Measurements from ENCODE around the gene SCRN2.

- TF ChIP-seq POLR2A (IDR thresholded peaks at IDR 0.05) (no peak), CTCF (IDR thresholded peaks at IDR 0.05) (no peak)
These were observed 6.3 kb downstream of the SCRN2 start for GRCh38 chr17:47834756-47835155.

Data from breast epithelium (tissue), 3 donors.